HG03108 (cell line): ENCODE data around the gene POLR3E.
"Not testable (repeated sequence)": the region's sequence is repeated elsewhere in the genome, so short reads cannot be mapped to it uniquely, and the experiment has no call there.

Experiments
- ATAC-seq: cut with Tn5 transposase; IDR thresholded peaks from one replicate; pipeline ENCODE4 v1.9.1; 2021; ENCODE audit warnings: moderate library complexity; ENCODE audit not compliant: unreplicated experiment

POLR3E gene

GRCh38 chr16:22292320-22292719 lies 4.9 kb upstream of the POLR3E start:
- ATAC-seq, result no peak

- ATAC-seq, result no peak
Measured at GRCh38 chr16:22293137-22294106, 3.8 kb upstream of the POLR3E start.

DNA sequence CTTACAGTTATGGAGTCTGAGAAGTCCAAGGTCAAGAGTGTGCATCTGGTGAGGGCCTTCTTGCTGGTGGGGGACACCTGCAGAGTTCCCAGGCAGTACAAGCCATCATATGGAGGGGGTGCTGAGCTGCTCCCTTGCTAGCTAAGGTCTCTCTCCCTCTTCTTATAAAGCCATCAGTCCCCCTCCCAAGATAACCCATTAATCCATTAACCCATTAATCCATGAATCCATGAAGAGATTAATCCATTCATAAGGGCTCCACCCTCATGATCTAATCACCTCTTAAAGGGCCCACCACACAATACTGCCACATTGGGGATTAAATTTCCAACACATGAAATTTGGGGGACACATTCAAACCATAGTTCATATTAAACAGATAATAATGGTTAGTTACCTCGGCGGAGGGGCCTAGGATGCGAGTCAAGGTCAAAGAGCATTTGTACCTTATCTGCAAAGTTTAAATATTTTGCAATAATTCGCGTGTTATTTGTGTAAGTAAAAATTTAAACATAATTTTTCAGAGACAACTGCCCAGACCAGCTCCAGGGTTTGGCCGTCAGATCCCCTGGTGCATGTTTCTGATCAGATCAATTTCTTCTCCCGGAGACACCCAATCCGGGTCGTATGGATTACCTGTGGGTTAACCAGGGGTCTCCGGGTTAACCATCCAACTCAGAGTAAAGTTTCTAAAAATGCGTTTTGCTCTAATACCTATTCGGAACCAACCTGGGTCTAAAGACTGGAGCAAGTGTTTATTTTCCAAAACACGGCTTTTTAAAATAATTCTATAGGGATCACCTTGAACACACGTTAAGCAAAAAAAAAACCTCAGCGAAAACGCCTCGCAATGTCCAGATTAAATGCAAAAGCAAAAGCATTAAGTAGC lies 740 bp upstream of the POLR3E start:
- no peak for ATAC-seq

- peak; percentile 27 for ATAC-seq
Measured at GRCh38 chr16:22297871-22298733, 893 bp downstream of the POLR3E start.

DNA sequence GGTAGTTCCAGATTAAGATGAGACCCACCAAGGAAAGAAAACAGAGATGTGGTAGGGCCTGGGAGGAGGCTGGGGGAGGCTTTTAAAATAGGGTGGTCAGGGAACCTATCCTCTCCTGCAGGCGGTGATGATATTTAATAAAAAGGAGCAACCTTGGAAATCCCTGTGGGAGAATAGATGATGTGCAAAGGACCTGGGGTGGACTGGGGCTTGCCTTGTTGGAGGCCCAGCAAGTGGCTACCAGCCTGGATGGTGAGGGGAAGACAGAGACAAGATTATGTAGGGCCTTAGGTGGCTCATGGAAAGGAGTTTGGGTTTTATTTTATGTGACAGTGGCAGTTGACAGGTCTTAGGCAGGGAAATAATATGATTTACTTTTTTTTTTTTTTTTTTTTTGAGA lies 1.8 kb downstream of the POLR3E start:
- ATAC-seq, result no peak

- ATAC-seq, result no peak
Measured at GRCh38 chr16:22300427-22301071, 3.3 kb downstream of the POLR3E start.

DNA sequence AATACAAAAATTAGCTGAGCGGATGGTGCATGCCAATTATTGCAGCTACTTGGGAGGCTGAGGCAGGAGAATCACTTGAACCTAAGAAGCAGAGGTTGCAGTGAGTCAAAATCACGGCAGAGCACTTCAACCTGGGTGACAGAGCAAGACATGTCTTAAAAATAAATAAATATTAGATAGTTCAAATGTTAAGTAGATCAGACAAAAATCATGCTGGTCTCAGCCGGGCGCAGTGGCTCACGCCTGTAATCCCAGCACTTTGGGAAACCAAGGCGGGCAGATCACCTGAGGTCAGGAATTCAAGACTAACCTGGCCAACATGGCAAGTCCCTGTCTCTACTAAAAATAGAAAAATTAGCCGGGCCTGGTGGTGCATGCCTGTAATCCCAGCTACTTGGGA lies 4.2 kb downstream of the POLR3E start:
- not testable (repeated sequence) for ATAC-seq

- ATAC-seq, result no peak
Measured at GRCh38 chr16:22302776-22303363, 5.7 kb downstream of the POLR3E start.

DNA sequence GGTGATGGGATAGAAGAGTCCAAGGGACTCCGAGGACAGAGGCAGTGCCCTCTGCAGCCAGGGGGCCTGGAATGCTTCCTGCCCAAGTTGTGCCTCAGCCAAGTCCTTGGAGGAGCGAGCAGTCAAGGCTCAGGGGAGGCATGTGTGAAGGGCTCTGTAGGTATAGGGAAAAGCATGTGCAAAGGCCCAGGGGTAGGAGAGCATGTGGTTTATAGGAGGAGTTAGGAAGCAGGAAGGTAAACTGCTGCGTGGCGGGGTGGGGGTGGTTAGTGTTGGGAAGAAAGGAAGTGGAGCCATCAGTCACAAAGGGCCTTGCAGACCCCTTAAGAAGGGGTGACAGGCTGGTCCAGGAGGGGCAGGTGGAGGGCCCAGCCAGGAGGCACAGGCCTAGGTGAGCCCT lies 7.2 kb downstream of the POLR3E start:
- no peak for ATAC-seq

GRCh38 chr16:22306788-22307187 lies 9.6 kb downstream of the POLR3E start:
- no peak for ATAC-seq

DNA sequence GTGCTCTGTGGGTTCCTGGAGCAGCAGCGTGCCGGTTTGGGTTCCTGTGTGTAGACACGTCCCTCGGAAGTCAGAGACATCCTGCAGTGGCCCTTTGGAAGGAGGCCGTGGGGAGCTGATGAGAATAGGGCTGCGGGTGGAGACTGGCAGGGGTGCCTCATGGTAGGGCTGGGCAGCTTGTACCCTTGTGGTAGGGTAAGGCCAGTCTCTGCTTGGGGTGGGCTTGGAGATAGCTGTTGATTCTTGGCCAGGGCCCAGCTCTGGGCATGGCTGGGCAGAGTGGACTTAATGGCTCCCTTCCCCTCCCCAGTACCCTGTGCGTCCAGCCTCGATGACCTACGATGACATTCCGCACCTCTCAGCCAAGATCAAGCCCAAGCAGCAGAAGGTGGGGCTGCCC lies 10.6 kb downstream of the POLR3E start:
- no peak for ATAC-seq

DNA sequence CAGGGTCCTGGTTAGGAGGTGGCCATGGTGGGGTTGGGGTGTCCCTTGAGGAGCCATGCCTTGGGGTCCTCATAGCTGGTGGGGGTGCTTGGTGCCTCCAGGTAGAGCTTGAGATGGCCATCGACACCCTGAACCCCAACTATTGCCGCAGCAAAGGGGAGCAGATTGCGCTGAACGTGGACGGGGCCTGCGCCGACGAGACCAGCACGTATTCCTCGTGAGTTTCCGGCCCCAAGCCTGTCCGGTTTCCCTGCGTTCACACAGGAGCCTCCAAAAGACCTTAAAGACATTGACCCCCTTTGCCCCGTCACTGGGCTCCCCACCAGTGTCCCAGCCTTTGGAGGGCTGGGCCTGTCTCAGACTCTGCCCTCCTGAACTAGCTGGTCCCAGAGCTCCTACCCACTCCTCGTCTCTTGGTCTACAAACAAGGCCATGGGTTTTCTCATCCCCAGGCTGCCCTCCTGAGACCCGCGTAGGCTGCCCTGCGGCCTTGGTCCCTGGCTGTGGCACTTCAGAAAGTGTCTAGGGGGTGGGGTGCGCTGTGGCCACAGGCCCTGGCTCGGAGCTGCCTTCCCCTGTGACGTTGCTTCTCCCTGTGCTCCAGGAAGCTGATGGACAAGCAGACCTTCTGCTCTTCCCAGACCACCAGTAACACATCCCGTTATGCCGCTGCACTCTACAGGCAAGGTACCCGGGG lies 11.8 kb downstream of the POLR3E start:
- ATAC-seq, result no peak

DNA sequence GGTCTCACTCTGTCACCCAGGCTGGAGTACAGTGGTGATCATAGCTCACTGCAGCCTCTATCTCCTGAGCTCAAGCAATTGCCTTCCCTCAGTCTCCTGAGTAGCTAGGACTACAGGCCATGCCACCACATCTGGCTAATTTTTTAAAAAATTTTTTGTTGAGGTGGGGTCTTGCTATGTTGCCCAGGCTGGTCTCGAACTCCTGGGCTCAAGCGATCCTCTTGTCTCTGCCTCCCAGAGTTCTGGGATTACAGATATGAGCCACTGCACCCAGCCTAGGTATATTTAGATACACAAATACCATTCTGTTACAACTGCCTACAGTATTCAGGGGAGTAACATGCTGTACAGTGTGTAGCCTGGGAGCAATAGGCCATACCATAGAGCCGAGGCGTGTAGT lies 14.3 kb downstream of the POLR3E start:
- ATAC-seq, result no peak

DNA sequence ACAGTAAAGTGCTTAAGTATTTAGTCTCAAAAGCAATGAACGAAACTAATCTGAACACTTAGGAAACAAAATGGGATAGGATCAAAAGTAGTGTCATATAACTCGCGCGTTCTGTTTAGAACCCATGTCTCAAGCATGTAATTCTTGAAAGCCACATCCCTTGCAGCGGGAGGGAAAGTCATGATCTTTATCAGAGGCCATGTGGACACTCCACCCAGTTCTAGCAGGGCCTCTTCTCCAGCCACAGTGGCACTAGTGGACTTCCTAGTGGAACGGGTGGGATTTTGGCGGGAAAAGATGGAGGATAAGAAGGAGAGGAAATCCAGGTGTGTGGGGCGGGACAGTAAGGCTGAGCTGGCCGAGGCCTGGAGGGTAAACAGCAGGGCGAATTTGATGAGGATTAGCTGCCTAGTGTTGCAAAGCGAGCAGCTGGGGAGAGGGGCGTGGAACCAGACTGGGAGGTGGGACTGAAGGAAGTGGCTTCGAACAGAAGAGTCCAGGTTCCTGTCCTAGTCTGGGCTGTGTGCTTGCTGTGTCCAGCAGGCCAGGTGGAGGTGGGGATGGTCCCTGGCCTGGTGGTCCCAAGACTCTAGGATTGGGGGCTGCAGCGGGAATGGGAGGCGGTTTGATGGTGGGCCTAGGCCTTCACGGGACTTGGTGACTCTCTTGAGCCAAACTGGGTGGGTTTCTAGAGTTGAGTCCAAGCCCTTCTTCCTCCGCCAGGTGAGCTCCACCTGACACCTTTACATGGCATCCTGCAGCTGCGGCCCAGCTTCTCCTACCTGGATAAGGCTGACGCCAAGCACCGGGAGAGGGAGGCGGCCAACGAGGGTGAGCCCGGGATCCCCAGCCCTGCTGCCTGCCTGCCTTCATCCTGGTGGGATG lies 15.9 kb downstream of the POLR3E start:
- ATAC-seq, result no peak

- ATAC-seq, result no peak
Measured at GRCh38 chr16:22313876-22314470, 16.8 kb downstream of the POLR3E start.

GRCh38 chr16:22314661-22315626 lies 17.7 kb downstream of the POLR3E start:
- ATAC-seq, result no peak

DNA sequence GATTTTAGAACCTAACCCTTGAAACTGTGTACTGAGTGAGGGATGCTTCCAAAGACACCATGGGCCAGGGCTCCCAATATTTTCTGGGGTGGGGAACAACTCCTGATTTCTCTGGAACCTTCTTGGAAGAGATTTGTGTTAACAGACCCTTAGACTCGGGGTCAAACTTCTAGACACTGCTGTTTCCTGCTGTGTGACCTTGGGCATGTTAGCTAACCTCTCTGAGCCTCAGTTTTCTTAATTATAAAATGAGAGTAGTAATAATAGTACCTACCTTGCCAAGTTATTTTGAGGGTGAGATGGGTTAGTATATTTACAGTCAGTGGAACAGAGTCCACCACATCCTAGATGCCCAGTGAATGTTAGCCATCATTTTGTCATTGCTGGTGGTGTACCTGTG lies 18.8 kb downstream of the POLR3E start:
- no peak for ATAC-seq
